ENCODE data around the gene BRINP3.
A peak's percentile ranks its signal among the peaks of the same experiment; 100 is the strongest.

BRINP3 gene

GRCh38 chr1:190322274-190322673 lies 155.4 kb downstream of the BRINP3 start:
- DNase-seq (ENCODE audit: low read depth) = no peak

DNA sequence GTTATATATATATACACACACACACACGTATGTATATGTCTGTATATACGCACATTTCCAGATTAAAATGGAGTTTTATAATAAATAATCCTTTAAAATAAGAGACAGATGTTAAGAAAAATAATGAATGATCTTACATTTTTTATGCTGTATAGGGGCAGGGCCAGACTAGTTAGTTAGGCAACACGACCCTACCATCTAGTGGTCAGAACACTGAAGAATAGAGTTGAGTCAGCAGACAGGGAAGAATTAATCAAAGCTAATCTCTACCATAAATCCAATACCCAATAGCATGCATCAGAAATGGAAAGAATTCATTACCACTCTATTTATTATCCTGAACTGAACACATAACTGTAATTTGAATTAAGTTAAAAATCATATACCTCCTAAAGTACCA lies 156.7 kb downstream of the BRINP3 start:
- DNase-seq (ENCODE audit: low read depth) = peak; percentile 70

- DNase-seq (ENCODE audit: low read depth) = no peak
Observed at GRCh38 chr1:190312763-190313162, 164.9 kb downstream of the BRINP3 start.

- no peak for DNase-seq (ENCODE audit: low read depth)
Observed at GRCh38 chr1:190303501-190303900, 174.2 kb downstream of the BRINP3 start.

DNA sequence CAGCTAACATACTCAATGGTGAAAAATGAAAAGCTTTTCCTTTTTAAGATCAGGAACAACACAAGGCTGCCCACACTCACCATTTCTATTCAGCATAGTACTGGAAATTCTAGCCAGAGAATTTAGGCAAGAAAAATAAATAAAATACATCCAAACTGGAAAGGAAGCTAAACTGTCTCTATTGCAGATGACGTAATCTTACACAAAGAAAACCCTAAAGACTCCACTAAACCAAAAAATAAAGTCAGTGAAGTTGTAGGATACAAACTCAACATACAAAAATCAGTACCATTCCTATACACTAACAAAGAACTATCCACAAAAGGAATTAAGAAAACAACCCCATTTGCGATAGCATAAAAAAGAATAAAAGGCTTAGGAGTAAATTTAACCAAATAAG lies 181.2 kb downstream of the BRINP3 start:
- no peak for DNase-seq (ENCODE audit: low read depth)

DNA sequence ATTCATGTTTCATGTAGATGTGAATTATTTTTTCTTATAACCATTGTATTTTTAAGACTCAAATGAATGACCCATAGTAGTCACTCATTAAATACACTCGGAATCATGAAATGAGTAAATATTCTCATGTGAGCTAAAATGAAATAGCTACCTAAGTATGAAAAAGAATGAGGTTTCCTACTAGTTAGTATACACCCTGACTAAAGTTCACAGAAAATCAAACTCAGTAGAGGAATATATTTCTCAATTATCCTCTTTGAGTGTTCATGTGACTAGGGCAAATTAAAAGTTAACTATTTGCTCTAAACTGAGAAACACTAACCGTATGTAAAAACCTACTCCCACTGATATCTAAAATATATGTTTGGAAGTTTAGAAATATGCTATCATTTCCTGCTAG lies 187.8 kb downstream of the BRINP3 start:
- DNase-seq (ENCODE audit: low read depth) = no peak

DNA sequence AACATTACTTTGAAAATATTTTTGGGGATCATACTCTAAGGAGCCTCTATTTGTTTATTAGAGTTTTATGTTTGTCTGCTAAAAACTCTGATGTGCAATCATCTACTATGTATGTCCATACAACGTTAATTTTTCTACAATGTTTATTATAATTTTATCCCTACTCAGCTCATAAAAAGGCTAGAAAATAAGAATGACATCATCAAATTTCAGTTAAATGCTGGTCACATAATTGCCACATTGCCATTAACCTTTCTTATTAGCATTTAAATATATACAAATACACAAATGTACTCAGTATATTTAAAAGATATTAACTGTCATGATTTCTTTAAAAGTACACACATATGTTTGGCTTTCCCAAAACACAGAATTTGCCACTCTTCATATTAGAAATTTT lies 191.6 kb downstream of the BRINP3 start:
- no peak for DNase-seq (ENCODE audit: low read depth)

DNA sequence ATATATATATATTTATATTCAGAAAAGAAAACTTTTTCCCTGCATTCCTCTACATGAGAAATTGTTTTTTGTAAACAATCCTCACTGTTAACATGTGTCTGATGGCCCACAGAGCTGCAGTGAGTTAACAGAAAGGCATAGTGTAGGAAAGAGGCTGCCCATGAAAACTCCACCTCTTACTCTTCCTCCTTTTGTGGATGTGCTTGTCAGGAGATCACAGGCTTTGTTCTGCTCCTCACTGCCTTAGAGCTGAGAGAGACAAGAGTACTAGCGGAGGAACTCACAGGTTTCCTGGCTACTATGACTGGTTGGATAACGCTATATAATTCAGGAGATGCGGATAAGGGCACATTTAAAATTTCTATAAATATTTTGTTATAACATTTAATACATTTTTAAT lies 200.6 kb downstream of the BRINP3 start:
- DNase-seq (ENCODE audit: low read depth) = no peak

- DNase-seq (ENCODE audit: low read depth) = no peak
Observed at GRCh38 chr1:190274721-190275120, 202.9 kb downstream of the BRINP3 start.

DNA sequence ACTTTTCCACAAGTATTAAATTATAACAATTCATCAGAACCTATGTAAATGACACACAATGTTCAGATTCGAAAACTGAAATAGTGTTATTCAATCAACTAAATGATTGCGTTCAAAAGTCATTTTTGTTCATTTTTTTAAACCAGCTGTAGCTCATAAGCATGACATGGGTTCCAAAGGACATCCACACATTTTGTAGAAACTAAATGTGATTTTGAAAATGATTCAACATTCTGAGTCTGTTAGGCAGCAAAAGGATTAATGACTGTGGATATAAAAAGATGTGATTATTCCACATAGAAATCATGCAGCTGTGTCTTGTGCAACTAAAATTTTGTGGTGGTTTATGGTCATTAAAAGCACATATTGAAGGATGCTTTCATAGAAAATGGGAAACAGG lies 204.5 kb downstream of the BRINP3 start:
- DNase-seq (ENCODE audit: low read depth) = no peak

GRCh38 chr1:190262538-190262937 lies 215.1 kb downstream of the BRINP3 start:
- no peak for DNase-seq (ENCODE audit: low read depth)

- no peak for DNase-seq (ENCODE audit: low read depth)
Observed at GRCh38 chr1:190259424-190259823, 218.2 kb downstream of the BRINP3 start.

DNA sequence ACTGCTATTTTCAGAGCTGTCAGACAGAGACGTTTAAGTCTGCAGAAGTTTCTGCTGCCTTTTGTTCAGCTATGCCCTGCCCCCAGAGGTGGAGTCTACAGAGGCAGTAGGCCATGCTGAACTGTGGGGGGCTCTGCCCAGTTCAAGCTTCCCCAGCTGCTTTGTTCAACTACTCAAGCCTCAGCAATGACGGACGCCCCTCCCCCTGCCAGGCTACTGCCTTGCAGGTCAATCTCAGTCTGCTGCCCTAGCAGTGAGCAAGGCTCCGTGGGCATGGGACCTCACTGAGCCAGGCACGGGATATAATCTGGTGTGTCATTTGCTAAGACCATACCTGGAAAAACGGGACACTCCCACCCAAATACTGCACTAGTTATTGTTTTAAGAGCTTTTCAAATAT lies 219.7 kb downstream of the BRINP3 start:
- no peak for DNase-seq (ENCODE audit: low read depth)

DNA sequence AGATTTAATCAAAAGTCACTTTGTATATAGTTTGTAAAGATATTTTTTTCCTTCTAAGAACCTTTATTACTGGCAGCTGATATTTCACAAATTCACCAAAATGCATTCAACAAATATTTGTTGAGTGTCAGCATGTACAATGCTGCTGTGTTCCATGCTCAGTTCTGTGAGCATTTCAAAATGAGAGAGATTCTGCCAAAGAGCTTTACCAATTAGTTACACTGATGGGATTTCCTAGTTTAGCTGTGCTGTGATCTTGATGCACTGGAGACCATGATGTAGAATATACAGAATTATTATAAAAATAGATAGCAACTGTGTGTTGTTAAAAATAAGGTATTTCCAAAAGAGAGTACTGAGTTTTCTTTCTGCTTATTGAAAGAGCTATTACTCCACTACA lies 225.6 kb downstream of the BRINP3 start:
- no peak for DNase-seq (ENCODE audit: low read depth)

GRCh38 chr1:190250368-190250767 lies 227.3 kb downstream of the BRINP3 start:
- DNase-seq (ENCODE audit: low read depth) = peak; percentile 33

GRCh38 chr1:190244406-190244805 lies 233.3 kb downstream of the BRINP3 start:
- DNase-seq (ENCODE audit: low read depth) = no peak

DNA sequence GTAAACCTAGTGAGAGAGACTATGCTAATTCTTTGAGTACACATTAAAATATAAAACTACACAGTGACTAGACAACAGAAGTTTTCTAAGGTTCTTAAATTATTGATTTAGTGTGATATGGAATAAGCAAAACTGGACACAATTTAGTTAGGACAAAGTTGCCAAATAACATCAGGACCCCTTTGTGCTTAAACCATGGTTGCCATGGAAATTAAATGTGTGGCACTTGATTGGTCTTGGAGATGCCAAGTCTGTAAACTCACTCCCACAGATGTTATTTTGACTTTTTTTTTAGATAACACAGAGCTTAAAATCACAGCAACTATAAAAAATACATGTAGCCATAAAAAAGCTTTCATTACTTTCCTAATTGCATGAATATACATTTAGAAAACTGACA lies 234.6 kb downstream of the BRINP3 start:
- DNase-seq (ENCODE audit: low read depth) = no peak

GRCh38 chr1:190226006-190226405 lies 251.7 kb downstream of the BRINP3 start:
- DNase-seq (ENCODE audit: low read depth) = no peak

GRCh38 chr1:190212450-190212849 lies 265.2 kb downstream of the BRINP3 start:
- DNase-seq (ENCODE audit: low read depth) = no peak

DNA sequence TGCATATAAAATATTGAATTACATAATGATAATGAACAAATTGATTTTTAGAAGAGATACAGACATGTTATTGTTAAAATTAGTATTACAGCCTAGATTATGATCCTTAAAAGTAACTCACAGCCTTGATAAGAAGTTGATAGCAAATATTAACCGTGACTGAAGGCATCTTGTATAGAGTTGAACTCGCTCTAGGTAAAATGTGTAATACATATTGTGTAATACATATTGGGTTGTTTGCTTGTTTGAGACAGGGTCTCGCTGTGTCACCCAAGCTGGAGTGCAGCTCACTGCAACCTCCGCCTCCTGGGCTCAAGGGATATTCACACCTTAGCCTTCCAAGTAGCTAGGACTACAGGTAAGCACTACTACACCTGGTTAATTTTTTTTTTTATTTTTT lies 269.9 kb downstream of the BRINP3 start:
- DNase-seq (ENCODE audit: low read depth) = no peak

GRCh38 chr1:190205713-190206112 lies 272.0 kb downstream of the BRINP3 start:
- DNase-seq (ENCODE audit: low read depth) = peak; percentile 67

- DNase-seq (ENCODE audit: low read depth) = no peak
Observed at GRCh38 chr1:190196020-190196419, 281.6 kb downstream of the BRINP3 start.

- DNase-seq (ENCODE audit: low read depth) = no peak
Observed at GRCh38 chr1:190193508-190194115, 284.1 kb downstream of the BRINP3 start.

DNA sequence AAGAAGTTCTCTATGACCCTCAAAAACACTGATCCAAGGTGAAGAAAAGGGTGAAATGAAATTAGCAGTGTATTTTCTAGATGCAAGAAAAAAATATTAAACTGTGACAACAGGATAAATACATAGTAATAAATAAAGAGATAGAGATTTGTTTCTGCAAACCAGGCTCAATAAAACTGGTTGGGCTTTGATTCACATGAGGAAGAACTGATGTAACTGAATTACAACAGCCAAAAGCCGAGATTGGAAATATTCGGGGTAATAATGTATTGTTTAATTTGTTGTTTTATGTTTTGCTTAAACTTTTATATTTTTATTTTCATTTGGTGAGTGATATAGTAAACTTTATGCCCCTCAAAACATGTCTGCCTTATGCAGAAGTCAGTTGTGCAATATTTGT lies 285.0 kb downstream of the BRINP3 start:
- no peak for DNase-seq (ENCODE audit: low read depth)

- DNase-seq (ENCODE audit: low read depth) = no peak
Observed at GRCh38 chr1:190183588-190183987, 294.1 kb downstream of the BRINP3 start.
